PC-3 (cell line): ENCODE measurements around the gene LRFN3.

Source experiments
- CTCF ChIP-seq: fragments of 300-600 bp; sonication (generic); conservative IDR thresholded peaks from 2 replicates; pipeline ENCODE4 v1.5.1; 2017; ENCODE audit warnings: antibody characterized with exemption, low read depth, mild to moderate bottlenecking, low read length
- EZH2phosphoT487 ChIP-seq: fragments of 300-600 bp; sonication (generic); IDR thresholded peaks from 2 replicates; pipeline ENCODE4 v1.6.1; 2018; ENCODE audit warnings: mild to moderate bottlenecking, antibody characterized with exemption, low read length, borderline replicate concordance

GRCh38 chr19:35990156-35990555, 54.0 kb downstream of the LRFN3 start:
- no peak for TF ChIP-seq CTCF
- no peak for TF ChIP-seq EZH2phosphoT487
